Cerebellar cortex (tissue), 1 donor: ENCODE data around the gene MYLK.

ENCODE experiments used
- DNase-seq: peaks from one replicate; pipeline ENCODE4 v3.0.0-alpha.2; 2015; ENCODE audit warnings: low spot score

The MYLK gene

DNA sequence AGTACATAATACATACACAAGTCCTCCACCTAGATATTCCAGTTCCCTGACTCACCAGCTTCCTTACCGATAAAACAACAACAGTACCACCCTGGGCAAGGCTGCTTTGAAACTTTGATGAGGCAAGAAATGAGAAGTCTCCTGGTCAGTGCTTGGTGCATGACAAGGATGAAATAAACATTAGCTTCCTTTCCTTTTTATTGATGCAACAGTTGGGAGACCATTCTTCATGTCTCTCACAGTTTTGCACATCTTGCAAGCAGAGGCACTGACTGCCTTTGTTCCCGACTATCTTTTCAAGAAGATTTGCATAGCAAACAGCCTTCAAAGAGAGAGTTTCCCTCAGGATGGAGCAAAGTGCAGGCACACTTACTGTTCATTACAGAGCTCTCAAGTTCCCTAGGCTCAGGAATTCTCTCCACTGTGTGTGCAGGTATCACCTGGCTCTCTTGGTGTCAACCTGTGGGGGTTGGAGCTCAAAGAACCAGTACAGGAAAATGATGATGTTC, 65.2 kb downstream of the MYLK start:
- DNase-seq = no peak

DNA sequence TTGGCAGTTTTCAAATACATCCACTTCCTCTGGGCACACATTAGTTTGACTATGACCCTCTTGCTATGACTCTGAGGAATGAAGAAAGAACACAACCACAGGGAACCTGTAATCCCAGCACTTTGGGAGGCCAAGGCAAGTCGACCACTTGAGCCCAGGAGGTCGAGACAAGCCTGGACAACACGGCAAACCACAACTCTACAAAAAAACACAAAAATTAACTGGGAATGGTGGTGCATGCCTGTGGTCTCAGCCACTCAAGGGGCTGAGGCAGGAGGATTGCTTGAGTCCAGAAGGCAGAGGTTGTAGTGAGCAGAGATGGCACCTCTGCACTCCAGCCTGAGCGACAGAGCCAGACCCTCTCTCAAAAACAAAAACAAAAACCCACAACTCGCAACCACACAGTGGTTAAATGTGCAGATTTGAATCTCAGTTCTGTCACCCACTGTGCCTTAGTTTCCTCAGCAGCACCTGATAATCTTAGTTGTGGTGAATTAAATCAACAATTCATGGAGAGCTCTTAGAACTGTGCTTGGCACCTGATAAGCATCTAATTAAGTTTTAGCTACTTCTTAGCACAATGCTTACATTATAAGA, 65.7 kb downstream of the MYLK start:
- no peak for DNase-seq

DNA sequence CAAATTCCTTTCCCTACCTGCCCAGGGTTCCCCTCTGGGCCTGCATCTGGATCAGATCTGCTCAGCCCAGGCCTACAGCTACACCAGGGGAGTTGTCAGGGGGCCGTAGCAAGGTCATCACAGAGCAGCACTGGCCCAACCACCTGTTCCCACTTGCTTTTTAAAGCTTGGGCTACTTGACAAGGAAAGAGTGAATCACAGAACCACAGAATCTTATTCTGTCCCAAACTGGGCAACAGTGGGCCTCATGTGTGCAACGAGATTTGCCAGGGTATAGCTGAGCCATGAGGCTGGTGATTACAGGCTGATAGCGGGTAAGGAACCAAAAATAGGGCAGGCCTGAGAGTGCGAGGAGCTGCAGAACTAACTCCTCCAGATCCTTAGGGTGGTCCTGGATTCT, 66.7 kb downstream of the MYLK start:
- no peak for DNase-seq

DNA sequence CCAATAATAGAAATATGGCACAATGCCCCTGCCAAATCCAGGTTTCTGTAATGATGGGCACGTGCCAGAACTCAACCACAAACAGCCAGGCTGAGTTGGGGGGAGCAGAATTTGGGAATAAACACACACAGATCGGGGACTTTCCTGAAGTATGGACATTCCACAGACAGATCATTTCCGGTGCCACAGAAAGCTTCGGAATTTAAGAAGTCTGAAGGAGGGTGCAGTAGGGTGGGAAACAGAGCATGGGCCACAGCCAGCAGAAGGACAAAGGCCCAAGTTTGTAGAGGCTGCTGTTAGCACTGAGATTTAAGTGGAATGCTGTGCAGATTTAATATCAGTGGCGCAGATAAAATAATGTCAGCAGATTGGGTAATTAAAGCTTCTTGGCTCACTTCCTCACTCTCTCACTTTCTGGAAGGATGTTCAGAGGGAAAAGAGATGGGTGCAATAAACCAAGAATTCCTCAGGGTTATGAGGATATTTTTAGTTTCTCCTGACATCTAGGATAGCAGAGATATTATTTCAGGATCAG, 67.4 kb downstream of the MYLK start:
- no peak for DNase-seq

DNA sequence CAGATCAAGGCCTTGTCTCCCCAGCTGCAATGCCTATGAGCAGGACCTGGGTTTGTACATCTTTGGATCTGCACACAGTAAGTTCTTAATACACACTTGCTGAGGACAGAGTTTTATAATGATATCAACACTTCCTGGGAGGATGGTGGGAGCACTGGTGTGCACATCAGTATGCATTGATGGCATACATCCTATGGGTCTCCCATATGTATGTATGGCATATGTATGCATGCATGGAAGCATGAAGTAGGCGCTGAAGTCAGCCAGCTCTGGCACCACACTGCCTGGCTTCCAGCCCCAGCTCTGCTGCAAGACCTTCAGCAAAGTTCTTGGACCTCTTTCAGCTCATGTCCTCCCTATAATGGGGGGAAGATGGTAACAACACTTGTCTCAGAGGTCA, 68.2 kb downstream of the MYLK start:
- DNase-seq = no peak

DNA sequence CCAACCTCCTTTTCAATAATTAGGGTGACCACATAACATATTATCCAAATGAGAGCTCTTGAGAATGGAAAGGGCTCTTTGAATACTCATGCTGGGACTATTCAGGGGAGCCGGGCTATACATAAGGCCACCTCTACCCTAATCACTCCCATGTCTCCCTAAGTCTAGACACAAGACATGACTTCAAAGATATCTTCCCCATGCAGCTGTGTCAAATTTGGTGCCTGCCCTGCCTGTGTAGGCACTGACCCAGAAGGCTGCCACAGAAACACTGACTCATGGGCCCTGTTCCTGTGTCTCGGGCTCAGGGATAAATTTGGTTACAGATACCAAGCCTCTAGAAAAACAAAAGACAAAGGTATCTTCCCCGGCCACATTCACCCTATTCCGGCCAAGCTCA, 70.3 kb downstream of the MYLK start:
- no peak for DNase-seq

DNA sequence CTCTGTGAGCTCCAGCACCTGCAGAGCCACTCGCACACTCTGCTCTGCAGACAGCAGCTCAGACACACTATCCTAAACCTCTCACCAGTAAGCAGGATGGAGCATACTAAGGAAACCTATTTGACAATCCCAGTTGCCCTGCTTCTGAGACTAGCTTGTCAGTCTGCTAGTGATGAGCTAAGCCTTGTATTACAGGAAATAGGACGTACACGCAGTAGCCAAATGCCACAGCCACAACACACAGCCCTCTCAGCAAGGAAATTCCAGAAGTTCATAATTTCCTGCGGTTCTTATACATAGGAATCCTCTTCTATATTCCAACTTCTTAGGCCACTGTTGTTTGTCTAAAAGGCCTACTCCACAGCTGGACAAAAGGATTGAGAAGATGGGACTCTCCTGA, 74.5 kb downstream of the MYLK start:
- no peak for DNase-seq

DNA sequence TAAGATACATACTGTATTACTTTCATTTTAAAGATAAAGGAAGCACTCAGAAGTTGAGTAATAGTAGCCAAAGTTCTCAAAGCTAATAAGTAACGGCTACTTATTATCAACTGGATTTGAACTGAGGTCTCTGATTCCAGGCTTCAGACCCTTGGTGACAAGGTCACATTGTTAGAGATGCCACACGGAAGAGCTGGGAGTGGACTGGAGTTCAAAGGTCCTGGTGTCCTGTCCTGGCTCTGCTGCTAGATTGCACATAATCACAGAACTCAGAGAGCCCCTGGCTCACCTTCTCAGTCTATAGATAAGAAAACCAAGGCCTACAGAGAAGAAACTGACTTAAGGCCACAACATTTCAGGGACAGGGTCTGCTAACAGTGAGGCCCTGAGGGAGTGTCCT, 75.3 kb downstream of the MYLK start:
- no peak for DNase-seq

DNA sequence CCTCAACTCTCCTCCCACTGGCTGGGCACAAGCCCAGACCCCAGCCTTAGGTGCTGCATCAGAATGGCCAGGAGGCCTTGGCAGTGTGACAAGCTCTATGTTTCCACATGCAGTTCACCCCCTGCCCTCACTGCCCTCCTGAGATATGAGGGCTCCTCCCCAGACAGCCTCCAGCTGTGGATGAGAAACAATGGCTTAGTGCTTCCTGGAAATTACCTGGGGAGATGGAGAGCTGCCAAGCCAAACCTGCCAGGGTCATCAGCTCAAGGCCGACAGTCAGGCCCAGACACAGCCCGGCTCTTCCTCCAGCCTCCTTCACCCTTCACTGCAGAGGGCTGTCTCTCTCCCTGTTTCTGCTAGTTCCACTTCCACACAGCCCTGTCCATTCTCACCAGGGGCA, 76.3 kb downstream of the MYLK start:
- DNase-seq = no peak

DNA sequence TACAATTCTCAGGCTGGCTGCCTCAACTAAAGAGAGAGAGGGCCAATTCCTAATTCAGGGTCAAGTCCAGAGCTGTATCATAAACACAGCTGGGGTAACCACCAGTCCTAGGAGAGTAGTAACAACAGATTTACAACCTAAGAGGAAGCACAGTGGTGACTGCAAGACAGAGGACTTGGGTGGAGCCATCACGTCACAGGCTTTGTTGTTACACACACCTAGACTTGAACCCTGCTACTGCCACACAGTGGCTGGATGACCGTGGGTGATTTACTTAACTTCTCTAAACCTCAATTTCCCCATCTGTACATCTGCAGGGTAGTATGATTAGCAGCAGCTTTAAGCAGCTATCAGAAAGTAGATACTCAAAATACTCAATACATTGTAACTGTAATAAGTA, 78.6 kb downstream of the MYLK start:
- no peak for DNase-seq

DNA sequence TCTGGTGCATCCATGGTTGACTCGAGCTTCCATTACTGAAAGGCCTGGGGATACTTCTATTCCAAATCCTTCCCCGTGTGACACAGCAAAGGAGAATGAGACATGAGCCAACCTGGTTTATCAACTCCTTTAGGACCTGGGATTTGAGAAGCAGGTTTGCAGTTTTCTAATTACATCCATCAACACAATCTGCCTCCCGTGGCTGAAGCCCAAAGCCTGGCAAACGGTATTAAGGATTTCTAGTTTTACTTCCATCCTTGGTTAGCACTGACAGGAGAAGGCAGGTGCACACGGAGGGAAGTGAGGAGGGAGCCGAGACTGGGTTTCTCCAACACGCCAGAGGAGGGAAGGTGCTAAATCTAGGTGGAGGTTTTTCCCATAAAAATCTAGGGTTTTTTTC, 79.0 kb downstream of the MYLK start:
- no peak for DNase-seq

DNA sequence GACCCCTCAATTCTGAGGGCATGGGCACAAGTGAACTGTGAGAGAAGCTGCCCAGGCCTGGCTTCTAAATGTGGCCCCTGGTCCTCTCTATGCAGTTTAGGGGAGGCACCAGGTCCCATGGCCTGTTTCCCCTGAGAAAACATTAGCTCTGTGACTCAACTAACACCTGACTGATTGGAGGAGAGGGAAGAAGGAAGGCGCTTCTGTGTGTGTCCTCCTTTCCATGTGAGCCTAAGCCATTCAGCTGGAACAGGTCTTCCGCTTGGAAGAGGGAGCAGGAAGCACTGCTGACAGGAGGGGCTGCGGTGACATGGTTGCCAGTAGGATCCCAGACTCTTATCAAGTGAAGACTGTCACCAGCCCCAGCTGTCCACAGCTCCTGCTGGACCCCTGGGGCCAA, 79.5 kb downstream of the MYLK start:
- DNase-seq = no peak

DNA sequence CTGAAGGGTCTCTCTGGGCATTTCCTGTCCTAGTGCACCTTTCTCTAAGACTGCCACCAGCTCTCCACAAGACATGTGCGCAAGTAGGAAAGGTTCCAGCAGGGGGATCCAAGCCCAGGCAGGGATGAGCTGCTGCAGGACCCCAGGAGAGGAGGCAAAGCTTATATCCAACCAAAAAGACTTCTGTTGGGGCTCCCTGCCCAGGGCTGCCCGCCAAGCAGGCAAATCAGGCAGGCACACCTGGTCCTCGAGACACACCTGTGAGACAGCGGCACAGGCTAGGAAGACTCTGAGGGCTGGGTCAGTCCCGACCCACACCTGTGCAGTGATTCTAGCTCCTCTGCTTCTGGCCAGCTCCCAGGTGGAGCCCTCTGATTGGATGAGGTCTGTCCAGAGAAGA, 80.6 kb downstream of the MYLK start:
- no peak for DNase-seq

DNA sequence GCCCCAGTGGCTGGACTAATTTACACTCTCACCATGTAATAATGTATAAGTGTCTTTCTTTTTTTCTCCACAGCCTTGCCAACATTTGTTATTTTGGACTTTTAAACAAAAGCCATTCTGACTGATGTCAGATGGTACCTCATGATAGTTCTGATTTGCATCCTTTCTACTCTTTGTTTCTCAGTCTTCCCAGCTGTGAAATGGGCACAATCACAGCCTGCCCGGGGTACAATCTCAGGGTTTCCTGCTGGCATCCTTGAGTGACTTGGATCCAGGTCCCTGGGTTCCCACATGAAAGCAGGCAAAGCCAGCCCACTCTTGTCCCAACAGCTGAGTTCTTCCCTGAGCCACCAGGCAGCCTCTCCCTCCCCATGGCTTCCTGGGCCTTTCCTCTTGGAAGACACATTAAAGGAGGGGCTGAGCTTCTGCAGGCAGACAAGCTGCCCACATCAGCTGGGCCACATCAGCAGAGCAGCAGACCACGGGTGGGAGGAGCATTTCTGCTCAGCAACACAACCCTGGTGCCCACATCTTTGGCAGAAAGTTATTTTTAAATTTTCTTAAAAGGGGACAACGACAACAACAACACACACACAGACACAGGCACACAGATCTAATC, 82.0 kb downstream of the MYLK start:
- DNase-seq = no peak

DNA sequence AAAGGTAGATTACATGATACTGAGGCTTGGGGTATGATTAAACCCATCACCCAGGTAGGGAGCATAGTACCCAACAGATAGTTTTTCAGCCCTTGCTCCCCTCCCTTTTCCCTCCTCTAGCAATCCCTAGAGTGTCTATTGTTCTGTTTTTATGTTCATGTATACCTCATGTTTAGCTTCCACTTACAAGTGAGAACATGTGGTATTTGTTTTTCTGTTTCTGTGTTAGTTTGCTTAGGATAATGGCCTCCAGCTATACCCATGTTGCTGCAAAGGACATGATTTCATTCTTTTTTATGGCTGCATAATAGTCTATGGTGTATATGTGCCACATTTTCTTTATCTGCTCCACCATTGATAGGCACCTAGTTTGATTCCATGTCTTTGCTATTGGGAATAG, 82.7 kb downstream of the MYLK start:
- no peak for DNase-seq

DNA sequence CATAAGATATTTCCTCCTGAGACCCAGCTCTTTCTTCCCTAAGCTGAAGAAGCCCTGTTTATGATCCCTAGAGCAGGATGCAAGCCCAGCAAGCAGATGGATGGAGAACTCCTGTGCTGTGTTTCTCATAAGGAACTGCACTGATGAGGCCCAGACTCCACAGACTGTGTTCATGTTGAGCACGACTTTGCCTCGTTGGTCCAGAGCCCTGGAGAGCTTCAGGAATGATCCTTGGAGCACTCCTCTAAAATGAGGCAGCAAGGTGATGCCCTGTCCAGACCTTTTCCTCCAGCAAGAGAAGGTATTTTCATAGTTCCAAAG, 83.8 kb downstream of the MYLK start:
- no peak for DNase-seq

DNA sequence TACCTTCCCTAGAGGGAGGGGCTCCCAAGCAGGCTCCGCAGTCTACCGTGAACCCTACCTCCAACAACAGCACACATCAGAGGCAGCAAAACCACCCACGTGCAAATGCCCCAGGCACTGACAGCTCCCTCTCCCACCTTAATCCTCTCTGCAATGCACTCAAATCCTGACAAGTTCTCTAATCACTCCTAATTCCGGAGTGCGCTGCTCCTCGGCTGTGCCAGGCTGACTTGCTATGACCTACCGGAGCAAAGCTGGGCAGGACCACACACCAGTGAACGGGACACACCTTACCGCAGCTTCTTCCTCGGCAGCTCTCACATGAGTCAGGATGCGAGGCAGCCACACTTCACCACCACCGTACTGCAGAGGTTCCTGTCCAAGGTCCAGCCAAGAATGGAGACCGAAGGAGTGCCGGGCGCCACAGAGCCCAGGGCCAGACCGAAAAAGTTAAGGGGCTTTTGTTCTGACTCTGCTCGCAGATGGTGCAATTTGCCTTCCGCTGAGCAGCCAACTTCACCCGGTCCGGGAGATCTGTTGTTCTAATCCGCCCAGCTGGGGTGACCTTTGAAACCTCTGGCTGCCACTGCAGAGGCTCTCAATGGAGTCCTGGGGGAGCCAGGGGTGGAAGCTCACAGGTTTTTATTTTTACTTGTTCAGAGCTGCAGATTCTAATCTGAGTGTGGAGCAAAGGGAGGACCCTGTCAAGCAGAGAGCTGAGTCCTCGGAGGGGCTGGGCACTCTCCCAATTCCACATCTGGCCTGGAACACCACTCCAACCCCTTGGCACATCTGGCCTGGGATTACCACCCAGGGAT, 84.4 kb downstream of the MYLK start:
- DNase-seq = no peak

DNA sequence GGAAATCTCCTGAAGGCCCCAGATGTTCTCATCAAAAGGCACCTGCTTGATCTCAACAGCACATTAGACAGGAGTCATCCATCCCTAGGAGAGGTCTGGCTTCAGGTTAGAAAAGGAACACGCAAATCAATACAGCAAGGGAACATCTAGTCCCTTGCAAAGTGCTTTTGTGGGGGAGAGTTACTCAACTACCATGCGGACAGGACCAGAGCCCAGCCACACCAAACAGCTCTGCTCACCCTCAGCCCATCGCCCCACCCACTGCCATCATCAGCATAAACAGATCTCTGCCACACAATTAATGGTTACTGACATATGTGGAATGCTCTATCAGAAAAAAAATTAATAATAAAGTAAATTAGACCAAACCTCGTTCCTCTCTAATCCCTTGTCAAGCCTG, 85.6 kb downstream of the MYLK start:
- no peak for DNase-seq

DNA sequence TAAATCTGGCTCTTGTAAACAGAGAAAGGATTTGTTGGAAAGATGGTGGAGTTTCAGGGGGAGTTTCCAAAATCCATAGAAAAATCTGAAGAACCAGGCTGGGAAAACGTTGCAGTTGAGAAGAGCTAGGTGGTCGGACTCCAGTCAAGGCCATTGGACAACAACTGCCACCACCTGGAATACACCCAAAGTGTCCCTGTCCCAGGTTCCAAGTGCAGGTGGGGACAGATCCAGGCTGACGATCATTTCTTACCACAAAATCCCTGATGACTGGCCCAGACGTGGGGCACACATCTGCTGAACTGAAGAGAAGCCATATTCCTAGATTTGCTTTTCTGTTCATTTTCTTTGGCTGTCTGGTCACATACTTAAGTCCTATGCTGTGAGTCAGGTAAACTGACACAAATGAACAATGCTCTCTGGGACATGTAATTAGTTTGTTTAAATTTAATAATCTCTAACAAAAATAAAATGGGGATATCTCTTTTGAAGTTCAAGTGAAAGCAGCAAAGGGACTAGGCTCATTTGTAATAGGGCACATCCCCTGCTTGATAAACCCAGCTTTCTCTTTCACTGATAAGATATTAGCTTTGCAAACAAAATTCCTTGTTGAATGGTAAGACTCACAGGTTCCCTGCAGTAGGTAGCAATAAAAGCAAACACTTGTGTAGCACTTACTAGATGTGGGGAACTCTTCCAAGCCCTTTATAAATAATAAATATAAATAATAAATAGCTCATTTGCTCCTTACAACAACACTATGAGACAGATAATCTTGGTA, 88.5 kb downstream of the MYLK start:
- no peak for DNase-seq

DNA sequence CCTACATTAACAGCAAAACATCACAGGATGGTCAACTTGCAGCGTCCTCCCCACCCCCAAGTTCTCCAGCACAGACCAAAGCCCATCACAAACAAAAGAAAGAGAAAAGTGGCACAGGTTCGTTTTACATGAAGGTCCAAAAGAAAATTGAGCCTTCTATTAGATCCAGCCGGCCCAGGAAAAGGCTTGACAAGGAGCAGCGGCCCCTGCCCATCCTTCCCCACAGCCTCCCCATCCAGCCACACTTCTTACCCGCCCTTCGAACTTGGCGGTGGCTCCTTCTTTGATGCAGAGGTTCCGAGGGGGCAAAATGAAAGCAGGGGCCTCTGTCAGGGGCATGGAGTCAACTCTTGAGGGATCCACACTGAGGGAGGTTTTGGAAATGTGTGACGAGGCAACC, 90.7 kb downstream of the MYLK start:
- DNase-seq = no peak

DNA sequence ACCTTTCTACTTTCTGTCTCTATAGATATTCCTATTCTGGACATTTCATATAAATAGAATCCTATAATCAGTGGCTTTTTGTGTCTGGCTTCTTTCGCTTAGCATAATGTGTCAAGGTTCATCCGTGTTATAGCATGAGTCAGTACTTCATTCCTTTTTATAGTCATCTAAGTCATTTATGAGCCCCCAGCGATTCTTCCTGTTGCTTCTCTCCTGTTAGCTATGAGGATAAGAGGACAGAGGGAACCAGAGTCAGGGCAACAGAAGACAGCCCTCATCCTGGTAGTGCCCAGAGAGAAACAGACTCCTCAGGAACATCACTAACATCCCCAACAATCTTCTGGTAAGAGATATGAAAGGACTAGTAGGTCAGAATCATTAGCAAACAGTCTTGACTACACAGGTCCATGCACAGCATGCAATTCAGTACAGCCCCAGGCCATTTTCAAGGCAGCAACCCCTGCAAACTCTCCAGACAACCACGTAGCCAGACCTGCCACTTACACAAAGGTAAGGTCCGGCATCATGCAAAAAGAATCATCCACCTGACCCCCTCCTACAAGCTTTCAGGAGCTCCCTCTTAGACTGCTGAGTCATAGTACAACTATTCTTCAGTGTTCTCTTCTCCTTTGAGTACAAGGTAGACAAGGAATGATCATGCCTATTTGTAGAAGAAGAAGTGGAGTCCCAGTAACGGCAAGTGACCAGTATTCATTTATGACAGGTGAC, 91.5 kb downstream of the MYLK start:
- no peak for DNase-seq

DNA sequence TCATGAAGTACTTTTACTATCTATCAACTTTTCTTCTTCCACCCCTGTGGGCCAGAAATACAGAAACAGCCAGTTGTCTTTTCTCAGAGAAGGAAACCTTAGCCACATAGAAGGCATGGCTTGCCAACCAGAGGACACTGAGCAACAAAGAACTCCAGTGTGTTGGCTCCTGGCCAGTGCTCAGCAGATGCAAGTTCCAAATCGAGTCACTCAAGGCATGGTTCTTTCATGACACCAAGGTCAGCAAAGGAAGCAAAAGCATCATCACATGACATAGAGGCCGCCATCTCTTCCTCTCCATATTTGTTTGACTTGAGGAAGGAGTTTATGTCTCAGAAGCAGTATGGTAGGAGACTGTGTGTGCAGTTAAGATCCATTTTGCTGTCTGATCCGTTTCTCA, 92.2 kb downstream of the MYLK start:
- no peak for DNase-seq
